Measurements from ENCODE around the gene PDILT. TPM values are rescaled to one million over a fixed set of nuclear protein-coding genes. Genes with fewer than 3 reads are reported as not detected.

PDILT gene
- total and polyA plus RNA-seq, 9 of the 15 experiments (the other 6 are each of a cell fraction or from before 2014, with no cell fraction given) = not detected

GRCh38 chr16:20364051-20364450, 40.5 kb downstream of the PDILT start:
- Histone ChIP-seq H3K9ac (ENCODE audit: insufficient read depth in 1 of 2, low read depth in 2 of 2, low read length in 2 of 2) (no peak overlapping the region), H3K4me1 (replicated peaks in 1 of 2; ENCODE audit: control insufficient read depth in 2 of 2, insufficient read depth in 2 of 2, low read length in 2 of 2) (no peaks in the 10 kb centered on the region), H3K4me3 (no peak overlapping the region), H3K9me3 (replicated peaks; ENCODE audit: control insufficient read depth, insufficient read depth, low read depth, low read length) (no peaks in the 10 kb centered on the region), H3K4me2 (ENCODE audit: insufficient read depth, low read length) (no peak overlapping the region), H4K20me1 (replicated peaks; ENCODE audit: control insufficient read depth, insufficient read depth, low read length) (no peaks in the 10 kb centered on the region), H2AFZ (ENCODE audit: low read depth, low read length) (no peak overlapping the region), H3K27ac (ENCODE audit: extremely low read depth, low read depth, low read length) (no peak overlapping the region), H3K79me2 (ENCODE audit: control insufficient read depth, insufficient read depth, low read length) (no peaks in the 10 kb centered on the region), H3K36me3 (ENCODE audit: control insufficient read depth, insufficient read depth, low read length) (no peaks in the 10 kb centered on the region), H3K9me1 (ENCODE audit: control insufficient read depth, insufficient read depth, low read length) (no peaks in the 10 kb centered on the region), H3K27me3 (ENCODE audit: control insufficient read depth in 2 of 2, insufficient read depth in 2 of 2, low read length in 2 of 2) (peaks cover 0 to 3% of the 10 kb centered on the region in 2 experiments; a peak in 1 of 5 replicates)
- ChIA-PET CTCF (ENCODE audit: low intra/inter-chr PET ratio) (no interaction called here), POLR2A (interaction anchor here (1.7 kb wide), 1 partner anchor 10 kb away, joined by 3 read pairs; no protein-coding TSS in a partner anchor)
- TF ChIP-seq PTTG1 (tag; IDR thresholded peaks at IDR 0.05; ENCODE audit: low read depth) (no peak), ZFP91 (CRISPR knock-in tag; IDR thresholded peaks at IDR 0.05) (no peak), ZNF436 (CRISPR knock-in tag; IDR thresholded peaks at IDR 0.05) (no peak), ARID2 (IDR thresholded peaks at IDR 0.05) (no peak), ZNF511 (CRISPR knock-in tag; IDR thresholded peaks at IDR 0.05) (no peak), MYBL2 (IDR thresholded peaks at IDR 0.05; ENCODE audit: low read depth) (no peak), MYBL2 (CRISPR knock-in tag; IDR thresholded peaks at IDR 0.05; ENCODE audit: borderline replicate concordance) (no peak)
- ATAC-seq = no peak
- FAIRE-seq = no peak
- no peak for DNase-seq (ENCODE audit: extremely low read depth in 1 of 4, low spot score in 3 of 4)
- intact Hi-C loops (cut with micrococcal nuclease) = no loop called here
- no TSS peak for BruUV-seq (replicated peaks)
- in situ Hi-C loops (cut with MboI) = no loop called here
- WGBS (ENCODE audit: insufficient coverage, low coverage, missing lambda C conversion rate) = 2% methylated on average over 3 of the region's 3 CpGs
